DMS153 (cell line): ENCODE results near the gene CPNE7.

Experiments used
- DNase-seq: peaks from one replicate; lab custom pipeline; 2025; lab: John Stamatoyannopoulos, UW

Gene CPNE7

DNA sequence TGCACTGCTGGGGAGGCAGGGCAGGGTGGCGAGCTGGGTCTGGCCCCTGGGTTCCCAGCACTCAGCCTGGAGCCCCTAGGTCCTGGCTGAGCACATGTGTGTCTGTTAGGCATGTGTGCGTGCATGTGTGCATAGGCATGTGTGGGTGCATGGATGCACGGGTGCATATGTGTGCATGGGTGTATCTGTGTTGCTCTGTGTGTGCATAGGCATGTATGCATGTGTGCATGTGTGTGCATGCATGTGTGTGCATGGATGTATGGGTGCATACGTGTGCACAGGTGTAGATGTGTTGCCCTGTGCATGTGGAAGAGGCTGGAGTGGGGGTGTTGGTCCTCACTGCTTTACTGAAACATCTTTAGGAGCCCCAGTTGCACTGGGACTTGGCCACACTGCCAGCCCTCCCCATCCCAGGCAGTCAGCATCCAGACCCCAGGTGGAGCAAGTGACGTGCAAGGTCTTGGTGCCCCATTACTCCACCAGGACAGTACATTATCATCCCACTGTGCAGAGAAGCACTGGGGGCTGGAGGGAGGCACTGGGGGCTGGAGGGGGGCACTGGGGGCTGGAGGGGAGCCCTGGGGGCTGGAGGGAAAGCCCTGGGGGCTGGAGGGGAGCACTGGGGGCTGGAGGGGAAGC is 27.5 kb downstream of the CPNE7 start:
- no peak for DNase-seq

DNA sequence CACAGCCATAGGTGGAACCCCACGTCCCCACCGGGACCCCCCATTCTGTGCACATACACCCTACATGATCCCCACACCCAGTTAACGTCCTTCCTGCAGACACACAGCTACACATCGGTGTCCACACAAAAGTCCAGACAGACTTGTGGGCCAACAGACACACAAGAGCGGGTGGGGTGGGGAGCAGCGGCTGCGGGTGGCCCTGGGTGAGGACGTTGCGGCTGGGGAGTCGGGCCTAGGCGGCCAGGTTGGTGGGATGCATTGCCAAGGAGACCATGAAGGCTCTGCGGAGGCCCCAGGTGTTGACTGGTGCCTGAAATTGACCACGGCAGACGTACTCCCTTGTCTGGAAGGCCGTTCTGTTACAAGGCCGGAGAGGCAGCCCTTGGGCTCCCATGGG is 29.2 kb downstream of the CPNE7 start:
- no peak for DNase-seq

- DNase-seq: no peak
Measured at GRCh38 chr16:89605186-89605970, 29.8 kb downstream of the CPNE7 start.

GRCh38 chr16:89606006-89606405 is 30.4 kb downstream of the CPNE7 start:
- DNase-seq: no peak

DNA sequence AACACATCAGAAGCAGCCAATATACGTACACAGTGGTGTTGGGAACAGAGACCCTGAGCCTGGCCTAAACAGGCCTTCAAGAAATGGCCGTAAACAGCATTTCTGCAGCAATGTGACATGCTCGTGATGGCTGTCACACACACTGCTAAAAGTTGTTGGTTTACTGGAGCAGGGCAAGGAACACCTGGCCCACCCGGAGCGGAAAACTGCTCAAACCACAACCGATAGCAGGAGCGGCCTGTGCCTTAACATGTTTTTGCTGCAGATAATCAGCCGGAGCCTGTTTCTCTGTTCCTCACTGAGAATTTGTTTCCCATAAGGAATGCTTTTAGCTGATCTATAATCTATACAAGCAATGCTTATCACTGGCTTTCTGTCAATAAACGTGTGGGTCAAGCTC is 31.9 kb downstream of the CPNE7 start:
- no peak for DNase-seq

DNA sequence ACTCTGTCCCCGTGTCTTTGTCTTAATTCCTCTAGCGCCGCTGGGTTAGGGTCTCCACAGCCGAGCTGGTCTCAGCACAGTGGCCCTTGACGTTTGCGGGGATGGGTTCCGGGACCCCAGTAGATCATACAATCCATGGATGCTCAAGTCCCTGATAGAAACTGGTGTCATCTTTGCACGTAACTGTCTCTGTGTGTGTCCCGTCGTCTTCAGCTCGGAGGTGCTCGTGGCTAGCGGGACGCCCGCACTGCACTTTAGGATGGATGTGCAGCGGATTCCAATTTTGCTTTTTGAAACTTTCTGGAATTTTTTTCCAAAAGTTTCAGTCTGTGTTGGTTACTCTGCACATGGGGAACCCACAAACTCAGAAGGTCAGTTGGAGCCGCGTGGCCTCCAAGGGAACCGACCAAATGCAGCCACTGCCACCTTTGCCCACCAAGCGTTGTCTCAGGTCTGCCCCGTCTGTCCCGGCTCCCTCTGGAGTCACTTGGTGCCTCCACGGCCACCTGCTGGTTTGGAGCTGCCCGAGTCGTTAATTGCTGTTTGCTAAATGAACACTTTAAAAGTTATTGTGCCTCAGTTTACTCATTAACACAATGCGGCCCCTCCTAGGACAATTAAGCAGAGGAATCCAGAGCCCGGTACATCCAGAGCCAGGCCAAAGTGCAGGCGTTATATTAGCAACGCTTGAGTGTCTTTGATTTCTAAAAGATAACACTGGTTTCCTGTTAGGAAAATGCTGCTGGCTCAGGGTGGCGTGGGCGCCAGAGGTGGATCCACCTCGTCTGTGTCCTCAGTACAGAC is 32.6 kb downstream of the CPNE7 start:
- DNase-seq: no peak

DNA sequence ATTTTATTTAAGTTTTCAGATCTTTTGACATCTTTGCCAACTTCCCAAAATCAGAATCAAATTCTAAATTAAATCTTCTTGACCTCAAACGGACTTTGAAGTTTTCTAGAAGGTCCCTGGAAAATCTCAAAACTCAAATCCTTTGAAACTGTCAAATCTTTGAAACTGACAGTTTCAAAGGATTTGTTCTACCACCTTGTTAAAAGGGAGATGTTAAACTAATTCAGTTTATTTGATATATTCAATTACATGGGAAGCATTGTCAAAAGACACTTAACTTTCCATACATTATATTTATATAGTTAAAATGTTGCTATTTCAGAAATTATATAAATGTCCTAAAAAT is 34.5 kb downstream of the CPNE7 start:
- no peak for DNase-seq

DNA sequence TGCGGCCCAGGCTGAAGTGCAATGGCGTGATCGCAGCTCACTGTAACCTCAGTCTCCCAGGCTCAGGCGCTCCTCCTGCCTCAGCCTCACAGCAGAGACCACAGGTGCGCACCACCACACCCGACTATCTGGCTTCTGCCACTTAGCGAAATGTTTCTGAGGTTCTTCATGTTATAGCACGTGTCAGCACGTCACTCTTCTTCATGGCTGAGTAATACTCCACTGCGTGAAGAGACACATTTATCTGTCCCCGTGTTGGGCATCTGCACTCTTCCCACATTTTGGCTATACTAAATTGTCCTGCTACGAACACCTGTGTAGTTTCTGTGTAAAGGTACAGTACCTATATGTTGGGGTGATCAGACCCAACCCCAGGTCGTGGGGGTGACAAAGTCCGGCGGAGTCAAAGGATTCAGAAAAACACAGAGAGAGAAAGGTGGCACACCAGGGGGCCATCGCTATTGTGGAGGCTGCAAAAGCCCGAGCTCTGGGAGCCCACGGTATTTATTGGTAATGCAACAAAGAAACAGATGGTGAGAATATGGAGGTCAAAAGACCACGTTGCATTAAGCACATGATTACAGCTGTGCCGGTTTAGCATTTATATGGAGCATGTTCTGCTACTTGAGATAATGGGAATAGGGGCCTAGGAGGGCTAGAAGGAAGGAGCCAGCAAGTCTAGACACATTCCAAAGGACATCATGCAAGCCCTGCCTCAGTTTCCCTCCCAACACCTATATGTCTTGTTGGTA is 37.0 kb downstream of the CPNE7 start:
- no peak for DNase-seq

- no peak for DNase-seq
Measured at GRCh38 chr16:89613231-89613953, 37.8 kb downstream of the CPNE7 start, which contains the start of gene DPEP1. Gene DPEP1, plus strand, starts transcription at chr16:89613642. Its CDS starts 16,769 bp downstream, at chr16:89630411.

DNA sequence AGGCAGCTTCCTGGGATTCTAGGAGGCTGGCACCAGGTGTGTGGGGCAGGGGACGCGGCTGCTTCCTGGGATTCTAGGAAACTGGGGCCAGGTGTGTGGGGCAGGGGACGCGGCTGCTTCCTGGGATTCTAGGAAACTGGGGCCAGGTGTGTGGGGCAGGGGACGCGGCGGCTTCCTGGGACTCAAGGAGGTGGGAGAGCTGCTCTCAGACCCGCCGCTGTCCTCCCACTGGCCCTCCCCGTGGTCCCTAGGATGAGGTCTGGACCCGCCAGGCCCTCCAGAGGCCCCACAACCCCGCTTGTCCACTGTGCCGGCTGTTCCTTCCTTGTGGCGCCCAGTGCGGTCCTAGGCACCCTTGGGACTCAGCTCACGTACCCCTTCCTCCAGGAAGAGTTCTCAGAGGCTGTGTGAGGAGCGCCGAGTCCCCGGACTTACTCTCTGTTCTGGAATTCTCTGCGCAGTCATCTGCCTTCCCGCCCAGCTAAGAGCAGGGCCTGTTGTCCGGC is 38.4 kb downstream of the CPNE7 start:
- DNase-seq: no peak

DNA sequence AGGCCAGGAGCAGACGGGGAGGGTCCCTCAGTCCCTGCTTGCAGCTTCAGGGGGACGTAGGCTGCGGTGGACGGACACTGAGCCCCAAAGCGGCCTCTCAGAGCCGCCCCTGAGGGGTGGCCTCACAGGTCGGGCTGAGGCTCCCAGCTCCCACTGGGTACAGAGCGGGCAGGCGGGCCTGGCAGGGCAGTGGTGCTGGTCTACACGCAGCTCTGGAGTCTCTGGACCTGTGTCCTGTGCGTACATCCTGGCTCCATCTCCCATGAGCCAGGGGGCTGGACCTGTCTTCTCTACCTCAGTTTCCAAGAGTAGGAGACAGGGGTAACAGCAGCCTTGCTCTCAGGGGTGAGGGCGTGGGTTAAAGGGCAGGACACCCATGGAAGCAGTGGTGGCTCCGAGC is 39.6 kb downstream of the CPNE7 start:
- DNase-seq: no peak

- no peak for DNase-seq
Measured at GRCh38 chr16:89615596-89616090, 40.1 kb downstream of the CPNE7 start.

- DNase-seq: no peak
Measured at GRCh38 chr16:89616623-89617022, 41.1 kb downstream of the CPNE7 start.

- no peak for DNase-seq
Measured at GRCh38 chr16:89617036-89617435, 41.5 kb downstream of the CPNE7 start.

DNA sequence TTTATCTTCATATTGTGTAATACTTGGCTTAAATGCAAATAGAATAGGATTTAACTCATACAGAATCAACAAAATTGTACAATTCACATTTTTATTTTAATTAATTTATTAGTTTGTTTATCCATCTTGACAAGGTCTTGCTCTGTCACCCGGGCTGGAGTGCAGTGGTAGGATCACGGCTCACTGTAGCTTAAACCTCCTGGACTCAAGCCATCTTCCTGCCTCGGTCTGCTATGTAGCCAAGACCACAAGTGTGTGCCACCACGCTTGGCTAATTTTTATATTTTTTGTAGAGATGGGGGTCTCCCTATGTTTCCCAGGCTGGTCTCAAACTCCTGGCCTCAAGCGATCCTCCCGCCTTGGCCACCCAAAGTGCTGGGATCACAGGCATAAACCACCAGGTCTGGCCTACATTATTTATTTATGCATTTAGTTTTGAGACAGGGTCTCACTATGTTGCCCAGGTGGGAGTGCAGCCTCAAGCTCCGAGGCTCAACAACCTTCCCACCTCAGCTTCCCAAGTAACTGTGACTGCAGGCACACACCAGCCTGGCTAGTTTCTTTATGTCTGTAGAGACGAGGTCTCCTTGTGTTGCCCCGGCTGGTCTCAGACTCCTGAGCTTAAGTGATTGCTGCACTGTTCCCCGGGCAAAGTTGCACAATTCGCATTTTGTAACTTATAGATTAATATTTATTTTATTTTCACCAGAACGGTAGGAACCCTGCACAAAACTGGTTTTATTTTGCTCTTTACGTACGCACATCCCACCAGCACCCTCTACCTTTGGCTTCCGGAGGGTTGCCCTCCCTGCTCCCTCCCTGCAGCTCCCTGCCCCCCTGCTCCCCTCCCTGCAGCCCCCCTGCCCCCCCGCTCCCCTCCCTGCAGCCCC is 42.8 kb downstream of the CPNE7 start:
- DNase-seq: no peak

GRCh38 chr16:89619840-89620239 is 44.3 kb downstream of the CPNE7 start:
- DNase-seq: no peak

DNA sequence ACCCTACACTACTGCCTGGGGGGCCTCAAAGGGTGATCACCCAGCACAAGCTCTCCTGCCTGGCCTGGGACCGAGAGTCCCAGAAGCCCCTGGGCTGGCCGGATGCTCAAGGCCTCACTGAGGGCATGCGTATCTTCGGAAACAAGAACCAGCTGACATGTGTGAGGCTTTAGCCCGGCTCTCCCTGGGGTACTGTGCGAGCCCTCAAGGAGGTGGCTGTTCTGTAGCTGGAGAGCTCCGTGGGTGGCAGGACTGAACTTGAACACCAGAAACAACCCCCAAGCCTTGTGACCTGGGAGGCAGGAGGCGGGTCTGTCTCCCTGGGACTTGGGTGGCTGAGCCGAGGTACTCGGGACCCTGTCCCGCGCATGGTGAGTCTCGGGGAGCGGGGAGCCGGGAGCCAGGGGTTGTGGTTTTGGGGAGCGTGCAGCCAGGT is 44.9 kb downstream of the CPNE7 start:
- DNase-seq: no peak

DNA sequence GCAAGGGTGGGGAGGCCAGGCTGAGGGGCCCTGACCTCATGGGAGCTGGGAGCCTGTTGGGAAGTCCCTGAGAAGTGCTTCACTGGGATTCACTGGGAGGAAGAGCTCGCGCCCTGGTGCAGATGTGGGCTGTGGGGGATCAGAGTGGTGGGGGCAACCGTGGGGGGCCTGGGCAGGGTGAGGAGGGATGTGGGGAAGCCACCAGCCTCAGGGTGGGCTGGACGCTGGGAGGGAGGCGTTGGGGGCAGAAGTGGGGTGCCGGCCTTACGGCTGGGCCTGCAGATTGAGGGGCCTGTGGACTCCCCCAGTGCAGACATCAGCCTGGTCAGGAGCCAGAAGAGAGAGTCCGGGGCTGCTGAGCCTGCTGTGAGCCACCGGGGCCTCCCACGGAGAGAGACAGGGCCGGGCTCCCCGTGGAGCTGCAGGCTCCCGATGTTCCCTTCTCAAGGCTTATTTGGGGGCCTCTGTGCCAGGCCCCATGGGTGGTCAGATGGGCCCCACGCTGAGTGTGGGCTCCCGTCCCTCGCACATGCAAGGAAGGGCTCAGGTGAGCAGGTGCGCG is 45.7 kb downstream of the CPNE7 start:
- no peak for DNase-seq

DNA sequence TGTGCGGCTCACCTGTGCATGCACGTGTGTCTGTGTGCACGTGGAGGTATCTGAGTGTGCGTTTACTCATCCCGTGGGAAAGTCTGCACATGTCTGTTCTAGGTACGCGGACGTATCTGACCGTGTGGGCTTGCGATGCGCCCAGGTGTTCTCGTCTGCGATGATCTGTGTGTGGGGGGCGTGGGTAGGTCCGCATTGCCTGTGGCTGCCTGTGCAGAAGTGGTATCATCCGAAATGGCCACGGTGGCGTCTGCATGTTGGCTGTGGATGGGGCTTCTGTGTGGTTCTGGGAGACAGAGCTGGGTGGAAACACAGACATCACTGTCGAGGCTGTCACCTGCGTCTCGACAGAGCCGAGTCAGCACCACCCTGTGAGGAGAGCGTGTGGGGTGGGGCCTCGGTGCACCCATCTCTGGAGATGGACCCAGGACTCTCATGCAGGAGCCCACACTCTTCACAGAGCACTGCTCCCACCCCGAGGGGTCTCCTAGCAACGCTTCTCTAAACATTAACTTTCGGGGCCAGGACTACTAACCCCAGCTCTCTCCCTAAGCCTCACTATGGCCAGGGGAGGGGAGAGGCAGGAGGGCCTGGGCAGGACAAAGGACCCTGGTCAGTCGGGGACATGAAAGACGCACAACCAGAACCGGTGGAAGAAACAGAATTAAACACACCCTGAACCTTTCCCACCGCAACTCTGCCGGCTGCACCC is 46.3 kb downstream of the CPNE7 start:
- no peak for DNase-seq
